TTC549 (cell line): ENCODE data around the gene COPS4.
"Not testable (repeated sequence)": the region's sequence is repeated elsewhere in the genome, so short reads cannot be mapped to it uniquely, and the experiment has no call there.

Experiments
- FAIRE-seq: peaks from 2 replicates; lab custom pipeline; 2012; peaks lifted over from hg19 to GRCh38; lab: Jason Lieb, UNC

Gene COPS4

GRCh38 chr4:83034630-83035494, at the start of gene COPS4:
TSS of gene COPS4 (plus strand) at chr4:83035183. CDS start at chr4:83035225, 42 bp downstream.
- FAIRE-seq, result peak; percentile 98

- FAIRE-seq, result not testable (repeated sequence)
These were observed 47.5 kb upstream of the COPS4 start for GRCh38 chr4:82987519-82987918.

- FAIRE-seq, result no peak
These were observed 46.6 kb upstream of the COPS4 start for GRCh38 chr4:82988323-82988832.

GRCh38 chr4:82989575-82990429, 45.2 kb upstream of the COPS4 start:
- FAIRE-seq, result no peak

- FAIRE-seq, result no peak
These were observed 40.1 kb upstream of the COPS4 start for GRCh38 chr4:82994834-82995233.

GRCh38 chr4:82998898-82999297, 36.1 kb upstream of the COPS4 start:
- FAIRE-seq, result no peak

- FAIRE-seq, result no peak
These were observed 32.7 kb upstream of the COPS4 start for GRCh38 chr4:83002329-83002728.

GRCh38 chr4:83003044-83003791, 31.8 kb upstream of the COPS4 start:
- FAIRE-seq, result not testable (repeated sequence)

GRCh38 chr4:83009529-83009928, 25.5 kb upstream of the COPS4 start:
- no peak for FAIRE-seq

GRCh38 chr4:83010111-83010521, 24.9 kb upstream of the COPS4 start:
- FAIRE-seq, result no peak

GRCh38 chr4:83010522-83011318, 24.3 kb upstream of the COPS4 start, which contains the start of gene LIN54:
TSS of gene LIN54 (minus strand) at chr4:83010823. CDS start at chr4:82984844, 25,979 bp downstream.
- FAIRE-seq, result no peak

GRCh38 chr4:83011689-83012199, 23.2 kb upstream of the COPS4 start:
- no peak for FAIRE-seq

- FAIRE-seq, result no peak
These were observed 22.7 kb upstream of the COPS4 start for GRCh38 chr4:83012200-83012686.

GRCh38 chr4:83012687-83013419, 22.1 kb upstream of the COPS4 start:
- peak; percentile 58 for FAIRE-seq

- no peak for FAIRE-seq
These were observed 21.5 kb upstream of the COPS4 start for GRCh38 chr4:83013420-83013867.

GRCh38 chr4:83013902-83014301, 21.1 kb upstream of the COPS4 start:
- FAIRE-seq, result no peak

- no peak for FAIRE-seq
These were observed 15.0 kb upstream of the COPS4 start for GRCh38 chr4:83019794-83020494.

- no peak for FAIRE-seq
These were observed 12.1 kb upstream of the COPS4 start for GRCh38 chr4:83022724-83023450.

GRCh38 chr4:83023599-83023998, 11.4 kb upstream of the COPS4 start:
- FAIRE-seq, result not testable (repeated sequence)
